Epithelial cell of proximal tubule (primary cell): Measurements from ENCODE around the gene EIF4B. TPM values are rescaled to one million over a fixed set of nuclear protein-coding genes. Genes with fewer than 3 reads are reported as not detected.

Experiments
- DNase-seq: peaks from one replicate; pipeline ENCODE4 v3.0.0-alpha.2; 2011; ENCODE audit warnings: low read depth
- H3K4me3 ChIP-seq: 2 replicates; pipeline ENCODE4 v1.5.1; 2011; ENCODE audit warnings: low read depth, mild to moderate bottlenecking, low read length
- total RNA-seq: library from RNA; depleted of rRNA; stranded (reverse); fragments of >200 nt; gene quantifications from 2 replicates; pipeline ENCODE4 v1.2.3, GENCODE V29; 2015
- TF ChIP-seq, protein P1 (sequence below): conservative IDR thresholded peaks from 2 replicates; pipeline ENCODE4 v1.5.1; 2012; ENCODE audit warnings: low read depth, mild to moderate bottlenecking, low read length

The EIF4B gene
- total RNA-seq, 1 donor from 2014 or later = 447 TPM

DNA sequence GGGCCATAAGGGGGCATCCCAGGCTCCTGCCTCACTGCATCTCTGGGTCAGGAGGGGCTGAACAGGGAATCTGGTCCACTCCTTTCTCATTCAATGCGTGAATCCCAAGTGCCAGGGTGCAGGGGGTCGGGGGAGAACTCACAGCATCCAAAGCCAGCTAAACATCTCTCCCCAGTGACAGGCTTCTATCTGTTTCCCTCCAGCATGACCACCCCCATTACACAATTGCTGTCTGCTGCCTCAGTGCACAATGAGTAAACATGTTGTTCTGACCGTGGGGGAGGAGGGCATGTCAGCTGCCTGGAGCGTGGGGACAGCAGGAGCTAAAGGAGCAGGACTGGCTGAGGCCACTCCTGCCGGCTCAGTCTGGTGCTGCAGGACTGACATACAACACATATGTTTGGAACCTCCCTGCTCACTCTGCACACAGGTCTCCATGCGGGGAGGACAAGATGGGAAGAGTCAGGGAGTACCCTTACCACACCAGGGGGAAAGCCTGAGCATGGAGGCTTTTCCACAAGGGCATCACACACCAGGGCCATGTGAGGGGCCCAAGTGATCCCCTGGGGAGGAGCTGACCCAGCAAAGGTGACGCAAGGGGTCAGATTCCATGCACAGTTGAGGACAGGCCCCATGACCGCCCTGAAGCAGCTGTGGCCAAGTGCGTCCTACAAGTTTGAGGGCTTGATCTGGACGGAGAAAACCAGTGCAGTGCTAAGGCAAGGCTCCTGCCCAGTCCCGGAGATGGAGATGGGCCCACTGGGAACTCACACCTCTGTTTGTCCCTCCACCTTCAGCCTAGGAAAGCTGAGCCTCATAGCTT, 45.0 kb downstream of the EIF4B start:
- DNase-seq = peak; percentile 56
- peak overlapping the region; percentile 73 for H3K4me3 ChIP-seq
- TF ChIP-seq, protein P1, sequence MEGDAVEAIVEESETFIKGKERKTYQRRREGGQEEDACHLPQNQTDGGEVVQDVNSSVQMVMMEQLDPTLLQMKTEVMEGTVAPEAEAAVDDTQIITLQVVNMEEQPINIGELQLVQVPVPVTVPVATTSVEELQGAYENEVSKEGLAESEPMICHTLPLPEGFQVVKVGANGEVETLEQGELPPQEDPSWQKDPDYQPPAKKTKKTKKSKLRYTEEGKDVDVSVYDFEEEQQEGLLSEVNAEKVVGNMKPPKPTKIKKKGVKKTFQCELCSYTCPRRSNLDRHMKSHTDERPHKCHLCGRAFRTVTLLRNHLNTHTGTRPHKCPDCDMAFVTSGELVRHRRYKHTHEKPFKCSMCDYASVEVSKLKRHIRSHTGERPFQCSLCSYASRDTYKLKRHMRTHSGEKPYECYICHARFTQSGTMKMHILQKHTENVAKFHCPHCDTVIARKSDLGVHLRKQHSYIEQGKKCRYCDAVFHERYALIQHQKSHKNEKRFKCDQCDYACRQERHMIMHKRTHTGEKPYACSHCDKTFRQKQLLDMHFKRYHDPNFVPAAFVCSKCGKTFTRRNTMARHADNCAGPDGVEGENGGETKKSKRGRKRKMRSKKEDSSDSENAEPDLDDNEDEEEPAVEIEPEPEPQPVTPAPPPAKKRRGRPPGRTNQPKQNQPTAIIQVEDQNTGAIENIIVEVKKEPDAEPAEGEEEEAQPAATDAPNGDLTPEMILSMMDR = peak; percentile 24

DNA sequence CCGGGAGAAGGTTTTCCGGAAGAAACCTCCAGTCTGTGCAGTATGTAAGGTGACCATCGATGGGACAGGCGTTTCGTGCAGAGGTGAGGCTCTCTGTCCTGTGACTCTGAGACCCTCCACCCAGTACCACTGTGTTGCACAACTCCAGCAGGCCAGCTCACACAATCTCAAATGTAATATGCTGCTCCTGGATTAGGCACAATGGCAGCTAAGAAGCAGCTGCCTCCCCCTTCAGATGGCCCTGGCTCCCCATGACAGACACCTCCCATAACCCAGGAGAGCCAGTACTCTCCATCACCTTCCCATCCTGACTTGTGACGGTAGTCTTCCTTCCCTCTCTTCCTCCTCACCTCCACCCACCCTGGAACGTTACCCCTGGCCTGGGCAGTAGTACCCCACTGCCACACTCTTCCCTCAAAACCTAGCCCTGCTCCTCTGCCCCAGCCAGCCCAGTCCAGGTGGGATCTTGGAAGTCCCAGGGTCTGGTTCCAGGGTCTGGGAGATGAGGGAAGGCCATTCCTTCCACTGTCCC, 45.7 kb downstream of the EIF4B start:
- TF ChIP-seq, protein P1 = no peak
- peak overlapping the region; percentile 73 for H3K4me3 ChIP-seq
- no peak for DNase-seq

DNA sequence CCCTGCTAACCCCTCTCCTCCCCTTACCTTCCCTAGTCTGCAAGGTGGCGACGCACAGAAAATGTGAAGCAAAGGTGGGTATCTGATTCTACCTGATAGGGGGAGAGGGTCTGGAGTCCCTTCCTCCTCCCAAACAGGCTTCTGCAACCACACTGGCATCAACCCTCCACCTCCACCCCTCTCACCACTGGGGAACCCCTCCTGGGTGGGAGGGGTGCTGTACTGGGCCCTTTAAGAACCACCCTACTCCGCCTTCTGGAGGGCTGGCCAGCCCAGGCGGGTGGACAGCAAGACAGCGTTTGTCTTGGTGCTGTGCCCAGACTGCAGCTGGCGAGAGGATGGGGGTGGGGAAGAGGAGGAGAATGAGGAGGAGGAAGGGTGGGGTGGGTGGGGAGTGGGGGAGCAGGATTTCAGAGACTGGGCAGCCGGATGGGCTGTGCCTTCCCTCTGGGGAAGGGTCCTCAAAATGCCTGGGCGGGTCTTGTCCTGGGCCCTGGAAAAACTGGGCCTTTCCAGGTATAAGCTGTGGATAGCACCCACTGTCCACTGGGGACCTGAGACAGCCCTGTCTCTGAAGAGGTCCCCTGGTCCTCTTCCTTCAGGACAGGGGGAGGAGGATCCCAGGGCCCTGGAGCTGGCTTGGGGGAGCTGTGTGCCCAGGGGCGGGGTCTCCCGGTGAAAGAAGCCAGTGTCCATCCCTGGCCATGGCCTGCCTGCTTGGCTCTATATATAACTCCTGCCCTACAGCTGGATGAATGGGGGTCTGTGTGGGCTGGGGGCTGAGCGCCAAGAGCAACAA, 46.4 kb downstream of the EIF4B start:
- peak overlapping the region; percentile 73 for H3K4me3 ChIP-seq
- no peak for DNase-seq
- TF ChIP-seq, protein P1 = no peak

DNA sequence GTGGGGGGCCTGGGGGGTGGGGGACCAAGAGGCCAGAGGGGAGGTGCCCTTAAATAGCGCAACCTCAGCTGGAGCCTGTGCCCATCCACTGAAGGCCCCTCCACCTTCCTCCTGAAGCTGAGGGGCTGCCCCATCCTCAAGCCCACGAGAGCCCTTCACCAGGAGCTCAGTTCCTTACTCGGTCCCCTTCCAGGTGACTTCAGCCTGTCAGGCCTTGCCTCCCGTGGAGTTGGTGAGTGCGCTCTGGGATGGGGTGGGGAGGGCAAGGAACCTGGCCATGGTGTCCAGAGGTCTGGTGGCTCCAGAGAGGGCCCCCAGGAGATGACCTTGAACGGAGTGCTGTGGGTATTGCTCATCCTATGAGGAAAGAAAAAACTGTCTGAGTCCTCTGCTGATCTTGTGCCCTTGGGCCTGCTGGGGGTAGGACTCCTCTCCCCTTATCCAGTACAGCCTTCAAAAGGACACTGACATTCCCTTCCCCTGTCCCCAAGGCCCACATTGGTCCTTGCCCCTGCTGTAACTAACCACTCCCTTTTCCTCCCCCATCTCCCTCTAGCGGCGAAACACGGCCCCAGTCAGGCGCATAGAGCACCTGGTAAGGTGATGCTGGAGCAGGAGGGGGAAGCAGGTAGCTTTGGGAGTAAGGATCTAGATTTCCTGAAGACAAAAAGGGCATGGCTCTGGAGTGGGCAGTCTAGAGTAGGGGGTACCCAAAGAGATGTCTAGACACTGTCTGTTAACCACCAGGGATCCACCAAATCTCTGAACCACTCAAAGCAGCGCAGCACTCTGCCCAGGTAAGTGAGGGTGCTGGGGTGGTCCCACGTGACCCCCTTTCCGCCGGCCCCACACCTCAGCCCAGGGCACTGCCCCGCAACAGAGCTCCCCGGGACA, 47.2 kb downstream of the EIF4B start:
- TF ChIP-seq, protein P1 = peak; percentile 73
- no peak for DNase-seq

DNA sequence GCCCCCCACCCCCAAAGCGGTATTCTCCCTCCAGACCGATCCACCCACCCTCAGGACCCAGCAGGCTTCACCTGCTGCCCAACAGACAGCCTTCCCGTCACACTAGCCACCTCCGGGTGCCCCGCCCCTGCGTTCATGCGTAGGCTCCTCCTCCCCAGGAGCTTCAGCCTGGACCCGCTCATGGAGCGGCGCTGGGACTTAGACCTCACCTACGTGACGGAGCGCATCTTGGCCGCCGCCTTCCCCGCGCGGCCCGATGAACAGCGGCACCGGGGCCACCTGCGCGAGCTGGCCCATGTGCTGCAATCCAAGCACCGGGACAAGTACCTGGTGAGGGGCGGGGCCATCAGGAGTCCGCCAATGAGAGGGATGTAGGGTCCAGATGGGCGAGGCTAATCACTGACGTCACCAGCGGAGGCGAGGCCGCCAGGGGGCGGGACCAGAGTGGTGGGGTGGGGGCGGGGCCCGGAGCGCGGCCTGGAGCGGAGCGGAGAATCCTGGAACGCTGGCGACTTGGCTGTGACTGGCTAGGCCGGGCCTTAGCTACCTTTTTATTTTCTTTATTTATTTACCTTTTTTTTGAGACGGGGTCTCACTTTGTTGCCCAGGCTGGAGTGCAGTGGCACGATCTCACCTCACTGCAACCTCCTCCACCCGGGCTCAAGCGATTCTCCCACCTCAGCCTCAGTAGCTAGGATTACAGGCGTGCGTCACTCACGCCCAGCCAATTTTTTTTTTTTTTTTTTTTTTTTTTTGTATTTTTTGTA, 48.0 kb downstream of the EIF4B start:
- DNase-seq = no peak
- TF ChIP-seq, protein P1 = no peak
- peak overlapping the region; percentile 65 for H3K4me3 ChIP-seq

More for the DNA sequence above, 47.2 kb downstream of the EIF4B start:
- H3K4me3 ChIP-seq = peak overlapping the region; percentile 65
